ENCODE measurements around the gene PRG3.
"Not testable (repeated sequence)": the region's sequence is repeated elsewhere in the genome, so short reads cannot be mapped to it uniquely, and the experiment has no call there.

The PRG3 gene

GRCh38 chr11:57386178-57386940 is 5.4 kb upstream of the PRG3 start:
- no peak for DNase-seq

GRCh38 chr11:57379732-57380131 is 1.2 kb downstream of the PRG3 start:
- no peak for DNase-seq

GRCh38 chr11:57378186-57378585 is 2.8 kb downstream of the PRG3 start:
- DNase-seq: no peak

- DNase-seq: no peak
These were observed 3.8 kb downstream of the PRG3 start for GRCh38 chr11:57377107-57377506.

- DNase-seq: no peak
These were observed 4.6 kb downstream of the PRG3 start for GRCh38 chr11:57376095-57377090.

GRCh38 chr11:57375490-57375889 is 5.5 kb downstream of the PRG3 start:
- no peak for DNase-seq

- no peak for DNase-seq
These were observed 6.0 kb downstream of the PRG3 start for GRCh38 chr11:57374966-57375365.

GRCh38 chr11:57373146-57373545 is 7.8 kb downstream of the PRG3 start:
- DNase-seq: no peak

- no peak for DNase-seq
These were observed 10.0 kb downstream of the PRG3 start for GRCh38 chr11:57370941-57371340.

- DNase-seq: no peak
These were observed 10.7 kb downstream of the PRG3 start for GRCh38 chr11:57370251-57370650.

GRCh38 chr11:57368845-57369232 is 12.1 kb downstream of the PRG3 start:
- DNase-seq: no peak

GRCh38 chr11:57368106-57368844 is 12.7 kb downstream of the PRG3 start:
- DNase-seq: no peak

- no peak for DNase-seq
These were observed 15.9 kb downstream of the PRG3 start for GRCh38 chr11:57364851-57365660.

- DNase-seq: no peak
These were observed 17.5 kb downstream of the PRG3 start for GRCh38 chr11:57363131-57364080.

- no peak for DNase-seq
These were observed 19.0 kb downstream of the PRG3 start for GRCh38 chr11:57361926-57362325.

GRCh38 chr11:57361420-57361819 is 19.5 kb downstream of the PRG3 start:
- not testable (repeated sequence) for DNase-seq

- DNase-seq: no peak
These were observed 20.0 kb downstream of the PRG3 start for GRCh38 chr11:57360991-57361390.

- DNase-seq: no peak
These were observed 20.9 kb downstream of the PRG3 start for GRCh38 chr11:57359896-57360690.

- no peak for DNase-seq
These were observed 21.6 kb downstream of the PRG3 start for GRCh38 chr11:57359396-57359795.

GRCh38 chr11:57358991-57359390 is 22.0 kb downstream of the PRG3 start:
- no peak for DNase-seq

Measured in CD4-positive, alpha-beta T cell treated with Interleukin-17A for 1 hour (primary cell).